ENCODE measurements around the gene HDHD3.
"Not testable (repeated sequence)": the region's sequence is repeated elsewhere in the genome, so short reads cannot be mapped to it uniquely, and the experiment has no call there.

The HDHD3 gene

GRCh38 chr9:113376634-113377567 is at the start of gene HDHD3:
HDHD3 (minus strand) TSS chr9:113376986; CDS start chr9:113374354, 2,632 bp downstream.
- DNase-seq = peak; percentile 70

- DNase-seq = no peak
Measured at GRCh38 chr9:113425072-113425471, 48.3 kb upstream of the HDHD3 start.

- DNase-seq = no peak
Measured at GRCh38 chr9:113421726-113422125, 44.9 kb upstream of the HDHD3 start.

- no peak for DNase-seq
Measured at GRCh38 chr9:113417370-113417769, 40.6 kb upstream of the HDHD3 start.

- DNase-seq = no peak
Measured at GRCh38 chr9:113416149-113416721, 39.4 kb upstream of the HDHD3 start.

- DNase-seq = peak; percentile 96
Measured at GRCh38 chr9:113410207-113410864, 33.5 kb upstream of the HDHD3 start, which contains the start of the genes C9orf43 and POLE3. C9orf43 (plus strand) TSS chr9:113410747; CDS start chr9:113413494, 2,747 bp downstream. POLE3 (minus strand) TSS chr9:113410675; CDS start chr9:113410293, 382 bp downstream.

- DNase-seq = no peak
Measured at GRCh38 chr9:113409883-113410206, 33.1 kb upstream of the HDHD3 start.

- no peak for DNase-seq
Measured at GRCh38 chr9:113409481-113409880, 32.7 kb upstream of the HDHD3 start.

GRCh38 chr9:113406873-113407511 is 30.2 kb upstream of the HDHD3 start:
- peak; percentile 61 for DNase-seq

GRCh38 chr9:113406353-113406752 is 29.6 kb upstream of the HDHD3 start:
- DNase-seq = not testable (repeated sequence)

GRCh38 chr9:113403646-113404045 is 26.9 kb upstream of the HDHD3 start:
- DNase-seq = no peak

GRCh38 chr9:113401027-113401792 is 24.4 kb upstream of the HDHD3 start, which contains the start of gene ALAD:
ALAD (minus strand) TSS chr9:113401284; CDS start chr9:113393559, 7,725 bp downstream.
- peak; percentile 98 for DNase-seq

- DNase-seq = no peak
Measured at GRCh38 chr9:113399646-113400200, 22.9 kb upstream of the HDHD3 start.

- DNase-seq = no peak
Measured at GRCh38 chr9:113398796-113399195, 22.0 kb upstream of the HDHD3 start.

- no peak for DNase-seq
Measured at GRCh38 chr9:113397203-113397631, 20.4 kb upstream of the HDHD3 start.

- DNase-seq = no peak
Measured at GRCh38 chr9:113395000-113395861, 18.4 kb upstream of the HDHD3 start.

GRCh38 chr9:113393281-113393680 is 16.5 kb upstream of the HDHD3 start:
- DNase-seq = no peak

- DNase-seq = no peak
Measured at GRCh38 chr9:113391917-113392316, 15.1 kb upstream of the HDHD3 start.

GRCh38 chr9:113390192-113390960 is 13.6 kb upstream of the HDHD3 start:
- DNase-seq = no peak

- no peak for DNase-seq
Measured at GRCh38 chr9:113389451-113389850, 12.7 kb upstream of the HDHD3 start.
